IPS-NIHi7 (cell line): ENCODE results near the gene ITPR3.
"Not testable (repeated sequence)": the region's sequence is repeated elsewhere in the genome, so short reads cannot be mapped to it uniquely, and the experiment has no call there.

Source experiments
- DNase-seq: peaks from one replicate; pipeline ENCODE4 v3.0.0; 2012; ENCODE audit warnings: mixed read lengths; ENCODE audit errors: extremely low spot score

Gene ITPR3

GRCh38 chr6:33591424-33592032, 29.6 kb upstream of the ITPR3 start:
- DNase-seq: no peak

DNA sequence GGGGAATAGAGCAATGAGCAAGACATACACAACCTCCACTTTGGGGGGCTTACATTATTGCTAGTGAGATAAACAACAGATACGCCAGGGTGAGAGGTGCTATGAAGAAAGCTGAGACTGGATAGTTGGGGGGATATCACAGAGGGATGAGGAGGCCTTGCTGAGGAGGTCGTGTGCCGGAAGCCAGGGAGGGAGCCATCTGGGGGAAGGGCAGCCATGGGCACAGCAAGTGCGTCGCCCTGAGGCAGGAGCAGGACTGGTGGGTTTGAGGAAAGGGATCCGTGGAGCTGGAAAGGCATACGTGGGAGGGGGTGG, 28.9 kb upstream of the ITPR3 start:
- DNase-seq: no peak

- DNase-seq: peak; percentile 82
Observed at GRCh38 chr6:33592595-33593413, 28.3 kb upstream of the ITPR3 start.

GRCh38 chr6:33593414-33593727, 27.8 kb upstream of the ITPR3 start:
- no peak for DNase-seq

GRCh38 chr6:33595001-33595846, 25.9 kb upstream of the ITPR3 start:
- no peak for DNase-seq

- DNase-seq: not testable (repeated sequence)
Observed at GRCh38 chr6:33596894-33597293, 24.2 kb upstream of the ITPR3 start.

- no peak for DNase-seq
Observed at GRCh38 chr6:33597551-33598322, 23.4 kb upstream of the ITPR3 start.

DNA sequence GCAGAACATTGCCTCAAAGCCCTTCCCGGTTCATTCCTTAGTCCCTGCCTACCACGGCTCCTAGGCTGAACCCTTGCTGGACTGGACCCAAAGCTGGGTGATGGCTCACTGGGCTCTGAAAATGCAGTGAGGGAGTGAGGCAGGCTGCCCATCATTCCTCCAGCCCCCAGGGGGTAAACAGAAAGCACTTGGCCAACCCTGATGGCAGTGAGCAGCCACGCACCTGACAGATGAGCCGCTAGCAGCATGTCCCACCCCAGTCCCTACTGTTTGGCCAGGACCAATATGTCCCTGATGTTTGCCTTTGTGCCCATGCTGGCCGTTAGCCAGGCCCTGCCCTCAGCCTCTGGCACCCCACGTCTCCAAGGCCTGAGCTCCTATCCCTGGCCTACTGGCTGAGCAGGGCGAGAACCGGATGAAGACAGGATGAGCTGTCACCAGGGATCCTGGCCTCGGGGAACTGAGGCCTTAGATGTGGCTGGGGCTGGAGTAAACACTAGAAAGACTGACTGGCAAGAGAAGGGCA, 21.6 kb upstream of the ITPR3 start:
- DNase-seq: no peak

DNA sequence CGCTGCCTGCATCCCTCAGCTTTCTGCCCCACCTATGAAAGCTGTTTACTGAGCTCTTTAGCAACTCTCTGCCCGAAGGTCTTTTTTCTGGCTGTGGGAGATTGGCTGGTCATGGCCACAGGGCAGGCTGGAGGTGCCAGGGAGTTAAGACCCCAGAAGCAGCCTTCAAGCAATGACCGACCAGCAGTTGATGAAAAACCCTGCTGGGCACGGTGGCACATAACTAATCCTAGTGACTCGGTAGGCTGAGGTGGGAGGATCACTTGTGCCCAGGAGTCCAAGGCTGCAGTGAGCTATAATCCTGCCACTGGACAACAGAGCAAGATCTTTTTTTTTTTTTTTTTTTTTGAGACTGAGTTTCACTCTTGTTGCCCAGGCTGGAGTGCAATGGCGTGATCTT, 20.4 kb upstream of the ITPR3 start:
- DNase-seq: no peak

DNA sequence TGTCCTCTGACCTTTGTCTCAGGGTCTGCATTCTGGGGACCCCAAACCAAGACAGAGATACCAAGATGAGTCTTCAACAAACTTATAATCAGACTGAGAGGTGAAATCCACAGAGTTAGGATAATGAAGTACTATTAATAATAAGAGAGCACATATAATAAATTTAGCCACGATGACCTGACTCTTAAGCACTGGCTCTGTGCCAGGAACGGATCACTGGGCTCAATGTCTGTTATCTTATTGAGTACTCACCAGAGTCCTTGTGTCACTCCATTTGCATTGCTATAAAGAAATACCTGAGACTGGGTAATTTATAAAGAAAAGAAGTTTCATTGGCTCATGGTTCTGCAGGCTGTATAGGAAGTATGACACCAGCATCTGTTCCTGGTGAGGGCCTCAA, 18.9 kb upstream of the ITPR3 start:
- DNase-seq: no peak

- DNase-seq: no peak
Observed at GRCh38 chr6:33604941-33605854, 15.9 kb upstream of the ITPR3 start.

DNA sequence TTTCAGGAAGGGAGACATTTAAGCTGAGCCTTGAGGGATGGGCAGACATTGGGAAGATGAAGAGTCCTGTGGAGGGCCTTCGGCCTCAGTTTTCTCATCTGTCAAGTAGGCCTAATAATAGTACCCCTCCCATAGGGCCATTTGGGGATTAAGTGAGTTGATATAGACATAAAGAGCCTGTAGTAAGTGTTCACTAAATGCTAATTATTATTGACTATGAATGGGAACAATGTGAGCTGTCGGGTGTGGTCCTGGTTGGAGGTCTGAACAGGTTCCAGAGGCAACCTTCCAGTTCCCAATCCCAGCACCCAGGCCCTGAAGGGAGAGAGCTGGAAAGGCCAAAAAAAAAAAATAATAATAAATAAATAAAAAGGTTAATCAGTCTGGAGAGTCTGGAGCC, 14.5 kb upstream of the ITPR3 start:
- no peak for DNase-seq

- DNase-seq: no peak
Observed at GRCh38 chr6:33607126-33607783, 13.9 kb upstream of the ITPR3 start.

GRCh38 chr6:33607784-33608161, 13.3 kb upstream of the ITPR3 start:
- no peak for DNase-seq

DNA sequence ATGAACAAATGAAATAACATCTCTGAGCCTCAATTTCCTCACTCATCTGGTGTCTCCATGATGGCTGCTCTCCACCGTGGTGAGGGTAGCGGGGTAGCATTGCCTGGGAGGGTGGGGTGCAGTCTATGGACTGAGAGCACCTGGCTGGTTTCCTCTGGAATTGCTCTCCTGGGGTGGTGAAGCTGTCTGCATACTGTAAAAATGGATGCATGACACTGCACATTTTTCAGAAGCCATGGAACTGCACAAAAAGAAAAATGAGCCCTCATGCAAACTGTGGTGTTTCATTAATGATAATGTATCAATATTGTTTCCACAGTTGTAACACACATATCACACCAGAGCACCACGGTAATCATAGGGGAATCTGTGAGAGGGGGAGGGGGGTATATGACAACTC, 12.1 kb upstream of the ITPR3 start:
- DNase-seq: no peak

GRCh38 chr6:33609528-33609927, 11.6 kb upstream of the ITPR3 start:
- no peak for DNase-seq

DNA sequence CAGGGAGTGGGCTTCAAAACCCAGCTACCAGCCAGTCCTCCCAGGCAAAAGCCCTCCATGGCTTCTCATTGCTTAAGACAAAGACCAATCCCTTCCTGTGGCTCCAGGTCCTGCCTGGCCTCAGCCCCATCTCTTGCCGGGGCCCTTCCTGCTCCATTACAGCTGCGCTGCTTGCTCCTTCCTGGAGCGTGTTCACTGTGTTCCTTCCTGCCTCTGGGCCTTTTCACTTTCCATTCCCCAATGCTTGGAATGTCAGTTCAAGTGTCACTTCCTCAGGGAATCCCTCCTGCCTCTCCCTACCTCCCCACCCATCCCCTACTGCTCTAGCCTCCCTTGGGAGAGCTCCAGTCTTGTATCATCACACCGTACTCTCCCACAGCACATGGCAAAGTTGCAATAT, 11.1 kb upstream of the ITPR3 start:
- no peak for DNase-seq

DNA sequence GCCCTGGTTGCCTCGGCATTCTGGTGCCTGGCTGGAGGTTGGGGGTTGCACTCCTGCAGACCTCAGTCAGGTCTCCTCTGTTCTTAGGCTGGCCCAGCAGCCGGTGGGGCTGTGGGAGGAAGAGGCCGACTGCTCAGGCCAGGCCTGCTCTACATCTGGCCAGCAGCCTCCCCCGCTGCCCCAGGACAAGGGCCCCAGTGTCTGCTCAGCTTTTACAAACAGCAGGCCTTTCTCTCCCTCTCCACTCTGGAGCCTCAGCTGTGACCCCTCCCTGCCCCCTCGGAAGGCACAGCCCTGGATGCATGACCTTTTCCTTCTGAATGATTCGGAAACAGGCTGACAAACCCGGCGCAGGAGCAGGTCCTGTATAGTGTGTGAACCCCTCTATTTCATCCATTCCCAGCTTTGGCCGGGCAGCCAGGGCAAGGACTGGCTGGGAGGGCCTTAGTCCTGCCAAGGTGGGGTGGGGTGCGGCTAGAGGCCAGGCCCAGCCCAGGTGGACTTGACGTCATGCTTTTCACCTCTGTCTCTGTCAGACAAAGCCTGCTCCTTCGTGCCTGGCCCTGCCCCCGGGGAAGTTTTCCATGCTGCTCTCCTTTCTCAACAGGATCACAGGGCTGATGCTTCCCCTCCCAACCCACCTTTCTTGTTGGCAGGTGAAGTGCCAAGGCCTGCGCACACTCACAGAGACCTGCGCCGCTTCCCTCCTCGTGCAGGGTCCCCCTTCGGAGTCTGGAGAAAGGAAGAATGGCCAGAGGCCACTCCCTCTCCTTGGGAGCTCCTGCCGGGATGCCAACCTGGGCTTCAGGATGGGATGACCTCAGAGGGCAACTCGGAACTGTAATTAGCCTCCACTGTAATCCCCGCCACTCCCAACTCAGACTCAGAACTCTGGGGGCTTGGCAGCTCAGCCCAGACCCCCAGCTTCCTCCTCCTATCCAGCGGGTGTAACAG, 10.1 kb upstream of the ITPR3 start:
- no peak for DNase-seq

GRCh38 chr6:33613146-33613794, 7.9 kb upstream of the ITPR3 start:
- DNase-seq: no peak
